GM20431 (cell line): ENCODE data around the gene CMC4.

Experiments used
- in situ Hi-C: fragments of 300-500 bp; cut with MseI, MboI; formaldehyde crosslinking; loops from one replicate; pipeline ENCODE4 v1.15.0; 2020; ENCODE audit warnings: low sequenced_read_pairs; ENCODE audit not compliant: unreplicated experiment

CMC4 gene

DNA sequence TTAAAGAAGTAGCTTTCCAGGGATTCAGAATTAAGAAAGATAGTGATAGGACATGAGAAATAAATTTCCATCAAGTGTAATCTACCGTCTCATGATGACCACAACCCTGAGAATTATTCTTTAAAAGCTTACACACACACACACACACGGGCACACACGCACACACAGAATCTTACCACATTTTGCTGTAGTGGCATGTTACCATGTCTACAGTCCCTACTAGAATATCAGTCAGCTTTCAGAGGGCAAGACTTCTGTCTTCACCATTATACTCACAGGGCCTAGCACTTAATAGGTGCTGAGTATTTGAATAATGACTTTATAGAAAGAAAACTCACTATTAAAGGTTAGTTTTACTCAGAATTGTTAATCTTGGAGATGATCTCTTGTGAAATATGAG lies 15.4 kb downstream of the CMC4 start:
- in situ Hi-C loops, result no loop called here

DNA sequence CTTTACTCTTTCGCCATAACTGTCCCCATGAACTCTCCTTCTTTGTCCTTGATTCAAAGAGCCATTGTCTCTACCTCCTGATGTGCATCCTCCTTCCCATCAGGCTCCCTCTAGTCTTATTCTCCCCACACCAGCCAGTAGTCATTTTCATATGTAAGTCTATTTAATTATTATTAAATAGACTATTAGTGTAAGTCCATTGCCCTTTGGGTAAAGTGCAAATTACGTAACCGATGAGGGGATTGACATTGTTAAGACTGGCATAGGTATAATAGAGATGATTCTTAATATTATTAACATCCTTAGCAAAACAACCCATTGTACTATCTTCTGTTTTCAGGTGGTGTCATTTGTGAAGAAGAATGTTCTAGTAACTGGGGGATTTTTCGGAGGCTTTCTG lies 16.7 kb downstream of the CMC4 start:
- in situ Hi-C loops, result no loop called here

DNA sequence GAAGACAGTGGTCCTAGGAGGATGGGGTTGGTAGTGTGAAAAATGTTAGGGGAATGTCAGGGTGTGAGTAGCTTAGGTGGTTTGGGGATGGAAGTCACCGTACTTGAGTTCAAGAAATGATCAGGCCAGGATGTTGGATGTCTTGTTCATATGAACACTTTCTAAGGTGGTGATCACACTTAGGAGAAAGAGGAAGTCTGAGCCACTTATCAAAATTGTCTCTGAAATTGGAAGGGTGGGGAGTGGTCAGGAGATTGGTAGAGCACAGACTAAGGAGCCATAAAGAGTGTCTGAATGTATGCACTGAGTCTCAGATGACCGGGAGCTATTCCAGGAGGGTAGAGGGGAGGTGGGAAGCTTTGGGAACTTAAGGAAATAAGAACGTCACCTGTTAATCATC lies 17.3 kb downstream of the CMC4 start:
- in situ Hi-C loops, result no loop called here

DNA sequence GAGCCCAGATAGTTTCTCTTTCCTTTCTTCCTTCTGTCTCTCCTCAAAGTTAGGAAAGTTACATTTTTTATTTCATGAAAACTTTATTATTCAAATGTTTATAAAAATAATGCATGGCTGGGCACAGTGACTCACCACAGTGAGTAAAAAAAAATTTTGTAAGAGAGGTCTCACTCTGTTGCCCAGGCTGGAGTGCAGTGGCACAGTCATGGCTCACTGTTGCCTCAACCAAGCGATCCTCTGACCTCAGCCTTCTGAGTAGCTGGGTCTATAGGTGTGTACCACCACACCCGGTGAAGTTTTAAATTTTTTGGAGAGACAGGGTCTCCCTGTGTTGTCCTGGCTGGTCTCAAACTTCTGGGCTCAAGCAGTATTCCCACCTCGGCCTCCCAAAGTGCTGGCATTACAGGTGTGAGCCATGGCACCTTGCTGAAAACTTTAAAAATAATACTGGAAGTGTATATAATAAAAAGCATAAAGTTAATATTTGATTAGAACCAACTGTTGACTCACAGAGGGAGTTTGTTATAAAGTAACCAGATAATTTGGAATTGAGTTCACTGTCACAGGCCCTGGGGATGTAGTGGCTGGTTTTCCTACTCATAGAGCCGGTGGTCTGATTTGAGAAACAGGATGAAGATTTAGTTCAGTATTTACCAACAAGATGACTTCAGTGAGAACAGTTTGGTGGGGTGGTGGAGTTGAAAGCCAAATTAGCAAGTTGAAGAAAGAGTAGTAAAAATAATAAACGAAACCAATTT lies 18.0 kb downstream of the CMC4 start:
- in situ Hi-C loops, result no loop called here

- in situ Hi-C loops, result no loop called here
These were observed 21.8 kb downstream of the CMC4 start for GRCh38 chrX:155048977-155049619.

GRCh38 chrX:155046811-155047528 lies 24.0 kb downstream of the CMC4 start:
- in situ Hi-C loops, result no loop called here

- in situ Hi-C loops, result no loop called here
These were observed 24.7 kb downstream of the CMC4 start for GRCh38 chrX:155046129-155046810.

DNA sequence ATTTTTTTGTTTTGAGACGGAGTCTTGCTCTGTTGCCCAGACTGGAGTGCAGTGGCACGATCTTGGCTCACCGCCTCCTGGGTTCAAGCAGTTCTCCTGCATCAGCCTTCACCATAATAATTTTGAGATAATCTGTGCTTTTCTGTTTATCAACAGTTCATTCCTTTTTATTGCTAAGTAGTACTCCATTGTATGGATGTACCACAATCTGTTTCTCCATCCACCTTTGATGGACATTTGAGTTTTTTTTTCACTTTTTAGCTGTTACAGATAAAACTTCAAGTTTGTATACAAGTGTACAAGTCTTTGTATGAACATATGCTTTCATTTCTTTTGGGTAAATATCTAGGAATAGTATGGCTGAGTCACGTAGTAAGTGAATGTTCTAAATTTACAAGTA lies 35.2 kb downstream of the CMC4 start:
- in situ Hi-C loops, result no loop called here

- in situ Hi-C loops, result no loop called here
These were observed 39.3 kb downstream of the CMC4 start for GRCh38 chrX:155031657-155032056.

DNA sequence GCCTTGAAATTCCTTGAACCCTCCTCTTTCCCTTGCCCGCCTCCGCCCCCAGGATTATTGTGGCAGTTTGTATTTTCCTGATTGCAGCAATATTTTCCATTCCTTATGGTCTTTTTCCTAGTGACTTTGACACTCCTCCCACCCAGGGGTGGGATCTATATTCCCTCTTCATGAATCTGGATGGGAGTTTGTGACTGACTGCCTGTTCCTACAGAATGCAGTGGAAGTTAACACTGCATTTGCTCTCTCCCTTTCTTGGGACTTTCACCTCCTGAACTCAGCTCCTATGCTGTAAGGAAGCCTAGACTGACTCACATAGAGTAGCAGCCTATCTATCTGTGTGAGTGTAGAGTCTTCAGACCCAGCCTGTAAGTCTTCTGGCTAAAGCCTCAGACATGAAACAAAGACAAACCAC lies 42.1 kb downstream of the CMC4 start:
- in situ Hi-C loops, result no loop called here

DNA sequence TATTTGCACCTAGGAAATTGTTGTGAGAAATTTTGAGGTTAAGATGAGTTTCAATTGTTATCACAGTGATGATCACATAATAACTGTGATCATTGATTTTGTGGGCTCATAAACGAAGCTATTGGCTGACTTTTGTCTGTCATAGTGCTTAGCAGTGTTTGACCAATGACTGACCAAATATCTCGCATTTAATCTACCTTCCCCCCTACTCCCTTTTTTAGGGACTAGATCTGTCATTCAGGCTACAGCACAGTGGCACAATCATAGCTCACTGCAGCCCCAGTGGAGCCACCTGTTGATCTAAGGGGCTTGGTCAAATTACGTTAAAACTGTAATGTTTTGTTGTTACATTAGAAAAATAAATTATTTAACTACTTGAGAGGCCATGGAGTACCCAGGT lies 42.8 kb downstream of the CMC4 start:
- in situ Hi-C loops, result no loop called here

- in situ Hi-C loops, result no loop called here
These were observed 43.3 kb downstream of the CMC4 start for GRCh38 chrX:155027509-155028066.

DNA sequence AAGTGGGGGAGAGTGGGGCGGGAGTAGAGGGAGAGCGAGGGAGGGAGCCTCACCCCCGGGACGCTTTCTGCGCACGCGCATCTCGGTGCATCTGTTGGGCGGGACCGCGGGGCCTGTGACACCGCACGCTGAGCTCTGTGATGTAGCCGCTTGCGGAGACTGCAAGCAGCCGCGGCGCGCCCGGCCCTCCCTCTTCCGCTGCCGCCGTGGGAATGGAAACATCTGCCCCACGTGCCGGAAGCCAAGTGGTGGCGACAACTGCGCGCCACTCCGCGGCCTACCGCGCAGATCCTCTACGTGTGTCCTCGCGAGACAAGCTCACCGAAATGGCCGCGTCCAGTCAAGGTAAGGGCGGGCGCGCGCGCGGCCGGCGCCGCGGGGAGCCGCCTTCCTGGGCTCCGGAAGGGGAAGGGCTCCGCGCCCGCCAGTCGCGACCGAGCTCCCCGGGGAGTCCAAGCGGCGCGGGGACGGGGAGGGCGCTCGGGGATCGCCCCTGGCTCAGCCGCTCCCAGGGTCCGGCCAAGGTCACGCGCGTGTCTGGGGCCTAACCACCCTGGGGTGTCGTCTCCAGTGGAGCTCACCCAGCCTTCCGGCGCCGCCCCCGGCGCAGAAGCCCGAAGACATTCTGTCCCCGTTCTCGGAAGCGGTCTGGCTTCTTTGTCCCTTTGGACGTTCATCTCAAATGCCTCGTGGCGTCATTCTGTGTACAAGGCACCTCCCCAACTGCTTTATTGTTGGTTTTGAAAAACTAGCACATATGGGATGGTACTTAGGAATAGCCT lies 44.0 kb downstream of the CMC4 start, which contains the start of gene FUNDC2:
TSS of gene FUNDC2 (plus strand) at position 118 of the 782 bp plus-strand sequence. CDS start at position 213, 95 bp downstream.
- in situ Hi-C loops, result no loop called here

- in situ Hi-C loops, result no loop called here
These were observed 44.6 kb downstream of the CMC4 start for GRCh38 chrX:155026420-155026726.

- in situ Hi-C loops, result no loop called here
These were observed 46.8 kb downstream of the CMC4 start for GRCh38 chrX:155023907-155024833.

- in situ Hi-C loops, result no loop called here
These were observed 48.4 kb downstream of the CMC4 start, which contains the start of gene F8 for GRCh38 chrX:155022585-155022984. TSS of gene F8 (minus strand) at chrX:155022723. CDS start at chrX:155022552, 171 bp downstream.

DNA sequence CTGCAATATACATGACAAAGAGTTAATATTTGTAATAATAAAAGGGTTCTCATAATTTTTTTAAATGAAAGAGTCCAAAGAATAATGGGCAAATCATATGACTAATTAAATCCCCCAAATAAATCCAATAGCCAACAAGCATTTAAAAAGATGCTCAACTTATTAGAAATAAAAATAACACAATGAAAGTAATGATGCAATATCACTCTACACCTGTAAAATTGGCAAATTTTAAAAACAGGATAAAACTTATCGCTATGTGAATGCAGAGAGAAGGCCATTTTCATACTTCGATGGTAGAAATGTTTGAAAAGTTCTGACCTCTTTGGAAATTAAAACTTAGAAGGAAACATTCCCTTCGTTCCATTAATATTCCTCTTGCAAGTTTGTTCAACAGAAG lies 50.3 kb downstream of the CMC4 start:
- in situ Hi-C loops, result no loop called here
